8988T (cell line): ENCODE data around the gene SWT1.

Experiments
- DNase-seq: peaks from one replicate; pipeline ENCODE4 v3.0.0; 2011

SWT1 gene

DNA sequence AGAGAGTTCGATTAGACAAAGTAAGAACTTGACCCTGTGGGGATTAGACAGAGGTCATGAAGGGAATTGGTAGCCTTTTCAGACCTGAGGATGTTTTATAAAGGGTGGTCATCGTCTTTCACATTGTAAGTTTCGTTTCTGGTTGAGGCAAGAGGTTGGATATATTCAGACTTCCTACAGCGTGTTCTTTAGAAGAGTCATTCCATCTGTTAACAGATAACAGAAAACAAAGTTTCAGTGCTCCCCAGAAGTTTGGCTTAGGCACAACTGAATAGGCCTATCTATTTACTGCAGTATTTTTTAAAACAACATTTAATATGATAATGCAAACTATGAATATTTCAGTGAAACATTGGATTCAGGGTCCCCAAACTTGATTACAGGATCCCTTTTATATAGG lies 177.2 kb downstream of the SWT1 start:
- no peak for DNase-seq

DNA sequence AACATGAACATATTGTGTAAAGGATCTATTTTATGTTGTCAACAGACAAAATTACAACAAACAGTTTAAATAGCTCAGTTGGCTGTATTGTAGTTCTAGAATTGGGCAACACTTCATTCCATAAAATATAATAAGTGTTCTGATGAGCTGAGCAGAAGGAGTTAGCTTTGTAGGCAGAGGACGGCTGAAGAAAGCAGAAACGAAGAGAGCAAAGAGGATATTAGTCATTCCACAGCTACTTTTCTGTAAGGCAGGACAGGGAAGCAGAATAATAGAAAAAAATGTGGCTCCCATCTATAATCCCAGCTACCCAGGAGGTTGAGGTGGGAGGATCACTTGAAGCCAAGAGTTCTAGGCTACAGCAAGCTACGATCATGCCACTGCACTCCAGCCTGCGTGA lies 180.3 kb downstream of the SWT1 start:
- no peak for DNase-seq

- no peak for DNase-seq
Measured at GRCh38 chr1:185338719-185339622, 182.0 kb downstream of the SWT1 start.

DNA sequence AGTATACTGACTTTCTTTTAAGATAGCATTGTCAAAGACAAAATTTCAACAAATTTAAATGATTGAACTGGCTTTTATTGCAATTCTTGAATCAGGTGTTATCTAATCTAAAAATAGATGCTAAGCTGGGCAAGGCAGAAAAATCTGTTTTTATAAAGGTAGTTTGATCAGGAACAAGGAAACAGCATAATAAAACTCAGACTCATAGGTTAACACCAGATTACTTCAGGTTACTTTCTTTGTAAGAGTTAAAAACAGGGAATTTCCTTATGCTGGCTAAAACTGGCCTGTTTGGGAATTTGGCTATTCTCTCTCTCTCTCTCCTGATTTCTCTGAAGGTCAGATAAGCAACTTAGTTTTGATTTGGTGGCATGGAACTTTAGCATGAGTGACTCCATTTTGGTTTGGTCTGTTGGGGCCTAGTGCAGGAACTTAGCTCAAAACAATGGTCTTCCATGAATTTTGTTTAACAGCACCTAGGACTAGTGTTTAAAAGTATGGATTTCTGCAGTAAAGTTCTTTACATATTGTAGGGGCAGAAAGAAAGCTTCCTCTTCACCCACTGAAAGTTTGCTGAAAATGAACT lies 184.3 kb downstream of the SWT1 start:
- DNase-seq: no peak
